ENCODE results near the gene KRT10. TPM values are rescaled to one million over a fixed set of nuclear protein-coding genes. Genes with fewer than 3 reads are reported as not detected.

KRT10 gene
- total RNA-seq, 1 donor from 2014 or later = 25.6 TPM

DNA sequence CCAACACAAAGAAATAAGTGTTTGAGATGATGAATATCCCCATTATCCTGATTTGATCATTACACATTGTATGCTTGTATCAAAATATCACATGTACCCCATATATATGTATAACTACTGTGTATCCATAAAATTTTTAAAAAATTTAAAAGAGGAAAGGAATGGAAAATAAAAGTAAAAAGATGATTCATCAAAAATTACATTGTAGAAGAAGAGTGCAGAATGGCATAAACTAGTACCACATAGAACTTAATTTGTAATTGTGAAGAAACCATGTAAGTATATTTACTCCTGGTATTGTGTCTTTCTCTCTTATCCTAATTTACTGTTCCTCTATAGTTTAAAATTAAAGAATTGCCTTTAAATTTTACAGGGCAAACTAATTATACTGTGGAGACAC, 11.5 kb upstream of the KRT10 start:
- intact Hi-C loops (cut with micrococcal nuclease) = no loop called here

DNA sequence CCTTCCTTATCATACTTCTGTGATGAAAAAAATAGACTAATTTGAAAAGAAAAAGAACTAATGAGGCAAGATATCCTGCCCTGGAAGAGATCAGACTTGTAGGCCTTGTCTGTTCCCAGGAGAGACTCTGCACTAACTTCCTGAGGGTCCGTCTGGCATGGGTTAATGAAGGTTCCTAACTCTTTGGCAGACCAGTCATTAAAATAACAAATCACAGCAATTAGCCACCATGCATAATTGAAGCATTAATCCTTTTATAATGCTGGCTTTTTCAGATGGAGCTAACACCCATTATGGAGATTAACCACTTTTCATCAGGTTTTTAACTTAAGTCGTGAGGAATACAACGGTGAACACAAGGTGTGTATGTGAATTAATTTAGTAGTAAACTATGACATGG, 10.4 kb upstream of the KRT10 start:
- intact Hi-C loops (cut with micrococcal nuclease) = no loop called here

DNA sequence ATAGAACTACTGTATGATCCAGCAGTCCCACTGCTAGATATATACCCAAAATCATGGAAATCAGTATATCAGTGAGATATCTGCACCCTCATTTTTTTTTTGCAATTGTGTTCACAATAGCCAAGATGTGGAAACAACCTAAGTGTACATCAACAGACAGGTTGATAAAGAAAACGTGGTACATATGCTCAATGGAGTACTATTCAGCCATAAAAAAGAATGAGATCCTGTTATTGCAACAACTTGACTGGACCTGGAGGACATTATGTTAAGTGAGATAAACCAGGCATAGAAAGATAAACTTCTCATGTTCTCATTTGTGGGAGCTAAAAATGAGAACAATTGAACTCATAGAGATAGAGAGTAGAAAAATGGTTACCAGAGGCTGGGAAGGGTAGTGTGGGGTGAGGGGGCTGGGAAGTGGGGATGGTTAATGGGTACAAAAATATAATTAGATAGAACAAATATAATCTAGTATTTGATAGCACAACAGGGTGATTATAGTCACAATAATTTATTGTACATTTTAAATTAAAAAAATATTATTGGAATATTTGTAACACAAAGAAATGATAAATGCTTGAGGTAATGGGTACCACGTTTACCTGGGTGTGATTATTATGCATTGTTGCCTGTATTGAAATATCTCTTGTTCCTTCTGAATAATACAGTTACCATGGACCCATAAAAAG, 7.8 kb upstream of the KRT10 start:
- intact Hi-C loops (cut with micrococcal nuclease) = no loop called here

DNA sequence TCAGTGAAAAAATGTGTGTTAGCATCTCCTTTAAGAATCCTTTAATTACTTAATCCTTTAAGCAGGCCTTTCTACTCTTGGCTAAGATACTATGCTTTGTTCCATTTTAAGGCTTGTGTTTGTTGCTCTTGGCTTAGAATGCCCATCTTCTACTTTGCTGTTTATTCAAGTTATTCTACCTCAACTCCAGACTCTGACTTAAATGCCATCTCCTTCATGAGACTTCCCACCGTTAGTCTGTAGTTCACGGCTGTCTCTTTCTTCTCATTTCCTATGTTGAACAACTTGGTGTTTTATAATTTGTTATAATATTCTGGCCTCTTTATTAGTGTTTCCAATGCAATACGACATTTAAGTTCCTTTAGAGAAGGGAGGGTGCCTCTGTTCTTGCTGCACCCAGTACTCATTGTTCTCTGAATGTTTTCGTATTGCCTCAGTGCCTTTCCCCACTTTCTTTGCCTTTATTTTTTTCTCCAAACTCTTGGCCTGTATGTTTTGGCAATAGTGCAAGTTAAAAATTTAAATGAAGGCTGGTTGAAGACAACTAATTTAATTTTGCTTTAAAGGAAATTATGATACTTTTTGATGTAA, 6.1 kb upstream of the KRT10 start:
- intact Hi-C loops (cut with micrococcal nuclease) = no loop called here

DNA sequence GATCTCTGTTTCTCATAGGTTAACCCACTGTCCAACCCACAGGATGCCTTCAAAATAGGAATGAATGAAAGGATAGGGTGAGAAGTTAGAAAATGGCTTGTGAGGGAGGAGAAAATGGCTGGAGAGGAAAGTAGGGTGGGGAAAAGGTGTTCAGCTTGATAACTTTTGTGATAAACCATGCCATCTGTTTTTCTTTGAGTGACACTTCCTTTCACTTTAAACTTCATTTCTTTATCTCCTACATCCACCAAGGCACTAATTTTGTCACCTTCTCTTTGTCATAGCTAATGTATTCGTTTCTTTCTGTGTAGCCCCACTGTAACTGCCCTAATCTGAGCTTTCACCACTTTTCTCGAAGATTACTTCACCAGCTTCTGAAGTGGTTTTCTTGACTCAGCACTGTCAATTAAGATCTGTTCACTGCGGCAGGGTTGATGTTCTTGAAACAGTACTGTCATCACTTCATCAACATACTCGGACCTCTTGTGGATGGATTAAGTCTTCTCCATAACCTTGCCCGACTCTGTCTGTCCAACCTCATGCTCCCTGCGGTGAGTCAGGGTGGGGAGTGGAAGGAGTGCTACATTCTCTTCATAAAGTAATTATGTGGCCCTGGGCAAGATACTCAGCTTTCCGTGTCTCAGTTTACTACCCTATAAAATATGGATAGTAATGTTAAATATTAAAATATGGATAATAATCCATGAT, 5.5 kb upstream of the KRT10 start:
- intact Hi-C loops (cut with micrococcal nuclease) = no loop called here

DNA sequence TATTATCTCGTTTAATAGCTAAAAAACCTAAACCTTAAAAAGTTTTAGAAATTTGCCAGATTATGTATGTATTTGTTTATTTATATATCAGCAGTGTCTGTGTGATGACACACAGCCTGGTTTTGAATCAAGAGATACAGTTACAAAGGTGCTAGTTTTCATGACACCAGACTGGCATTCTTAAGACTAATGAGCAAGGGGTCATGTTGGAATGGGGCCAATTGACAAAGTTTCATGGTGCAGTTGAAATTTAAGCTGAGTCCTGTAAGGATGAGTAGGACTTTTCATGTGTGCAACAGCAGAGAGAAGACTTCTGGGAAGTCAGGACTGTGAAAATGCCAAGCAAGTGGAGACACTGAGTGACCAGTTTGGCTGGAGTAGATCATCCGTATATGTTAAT, 3.2 kb upstream of the KRT10 start:
- intact Hi-C loops (cut with micrococcal nuclease) = no loop called here

DNA sequence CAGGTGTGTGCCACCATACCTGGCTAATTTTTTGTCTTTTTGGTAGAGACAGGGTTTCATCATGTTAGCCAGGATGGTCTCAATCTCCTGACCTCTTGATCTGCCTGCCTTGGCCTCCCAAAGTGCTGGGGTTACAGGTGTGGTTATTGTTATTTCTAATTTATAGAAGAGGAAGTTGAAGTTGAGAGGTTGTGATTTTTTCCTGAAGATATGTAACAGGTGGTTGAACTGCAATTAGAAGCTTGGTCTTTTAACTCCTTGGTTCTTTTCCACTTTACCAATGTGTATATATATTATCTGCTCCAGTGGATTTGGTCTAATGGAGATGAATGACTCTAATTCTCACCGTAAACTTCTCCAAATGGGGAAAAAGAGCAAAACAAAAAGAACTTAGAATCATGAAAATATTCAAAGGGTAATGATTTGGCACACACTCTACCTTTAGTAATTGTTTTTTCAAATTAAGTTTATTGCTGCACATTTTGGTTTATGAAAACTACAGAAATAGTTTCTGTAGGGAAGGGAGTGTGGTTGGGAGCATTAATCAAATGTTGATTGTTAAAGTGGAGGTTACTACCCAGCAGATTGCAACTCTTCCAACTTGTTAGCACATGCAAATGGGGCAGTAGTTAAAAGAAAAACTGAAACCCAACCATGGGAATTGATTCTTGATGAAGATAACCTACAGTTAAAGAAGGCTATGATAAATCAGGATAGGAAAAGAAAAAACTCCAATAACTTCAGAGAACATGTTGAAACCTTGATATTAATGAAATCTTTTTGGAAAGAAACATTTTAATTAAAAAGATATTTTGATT, 1.8 kb upstream of the KRT10 start:
- intact Hi-C loops (cut with micrococcal nuclease) = no loop called here

DNA sequence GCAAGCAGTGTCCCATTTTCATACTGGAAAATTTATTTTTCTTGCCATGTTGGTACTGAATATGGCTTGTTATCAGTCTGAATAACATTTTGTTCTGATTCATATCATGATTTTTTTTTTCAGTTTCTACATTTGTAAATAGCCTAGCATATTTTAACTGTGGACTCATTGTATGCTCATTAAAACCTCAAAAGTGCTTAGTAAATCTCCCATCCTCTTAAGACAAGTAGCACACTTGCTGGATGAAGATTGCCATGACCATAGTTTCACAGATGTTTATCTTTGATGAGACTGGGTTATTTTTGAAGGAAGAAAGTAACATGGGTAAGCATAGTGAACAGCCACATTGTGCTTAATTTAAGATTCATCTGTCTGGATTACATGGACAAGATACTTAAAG, 878 bp downstream of the KRT10 start:
- intact Hi-C loops (cut with micrococcal nuclease) = no loop called here

DNA sequence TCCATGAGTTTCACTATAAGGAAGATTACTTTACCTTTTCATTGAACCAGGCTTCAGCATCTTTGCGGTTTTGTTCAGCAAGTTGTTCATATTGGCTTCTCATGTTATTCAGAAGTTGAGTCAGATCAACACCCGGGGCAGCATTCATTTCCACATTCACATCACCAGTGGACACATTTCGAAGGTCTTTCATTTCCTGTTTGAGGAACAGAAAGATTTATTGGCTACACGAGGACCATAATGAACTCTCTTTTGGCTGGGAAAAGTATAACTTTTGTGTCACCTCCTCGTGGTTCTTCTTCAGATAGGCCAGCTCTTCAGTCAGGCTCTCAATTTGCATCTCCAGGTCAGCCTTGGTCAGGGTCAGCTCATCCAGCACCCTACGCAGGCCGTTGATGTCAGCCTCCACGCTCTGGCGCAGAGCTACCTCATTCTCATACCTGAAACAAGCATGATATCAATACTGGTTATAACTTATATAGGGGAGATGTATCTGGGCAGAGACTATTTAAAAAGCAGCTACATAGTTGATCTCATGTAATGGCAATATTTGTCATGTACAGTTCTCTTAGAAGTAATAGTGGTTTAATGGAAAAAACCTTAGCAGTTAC, 2.1 kb downstream of the KRT10 start:
- intact Hi-C loops (cut with micrococcal nuclease) = no loop called here

DNA sequence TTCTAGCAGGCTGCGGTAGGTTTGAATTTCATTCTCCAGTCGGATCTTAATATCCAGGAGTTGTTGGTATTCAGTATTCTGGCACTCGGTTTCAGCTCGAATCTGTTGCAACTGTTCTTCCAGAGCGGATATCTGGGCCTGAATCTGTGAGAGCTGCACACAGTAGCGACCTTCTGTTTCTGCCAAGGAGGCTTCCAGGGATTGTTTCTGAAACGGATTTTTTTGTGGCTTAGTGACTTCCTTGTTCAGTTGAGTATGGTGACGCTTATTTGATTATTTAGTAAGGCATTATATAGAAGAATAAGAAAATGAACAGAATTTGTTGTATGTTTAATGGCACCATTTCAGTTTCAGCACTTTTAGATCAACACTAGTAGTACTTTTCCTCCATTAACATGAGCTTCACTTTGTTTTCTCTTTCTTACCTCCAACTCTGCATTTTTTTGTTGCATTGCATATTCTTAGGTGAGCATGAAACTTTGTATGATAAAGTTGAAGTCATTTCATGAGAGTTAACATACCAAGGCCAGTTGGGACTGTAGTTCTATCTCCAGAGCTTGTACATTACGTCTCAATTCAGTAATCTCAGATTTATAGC, 2.8 kb downstream of the KRT10 start:
- intact Hi-C loops (cut with micrococcal nuclease) = loop anchor here (2.0 to 5.0 kb wide), 4 partner anchors 171 to 523 kb away; no protein-coding TSS in a partner anchor

DNA sequence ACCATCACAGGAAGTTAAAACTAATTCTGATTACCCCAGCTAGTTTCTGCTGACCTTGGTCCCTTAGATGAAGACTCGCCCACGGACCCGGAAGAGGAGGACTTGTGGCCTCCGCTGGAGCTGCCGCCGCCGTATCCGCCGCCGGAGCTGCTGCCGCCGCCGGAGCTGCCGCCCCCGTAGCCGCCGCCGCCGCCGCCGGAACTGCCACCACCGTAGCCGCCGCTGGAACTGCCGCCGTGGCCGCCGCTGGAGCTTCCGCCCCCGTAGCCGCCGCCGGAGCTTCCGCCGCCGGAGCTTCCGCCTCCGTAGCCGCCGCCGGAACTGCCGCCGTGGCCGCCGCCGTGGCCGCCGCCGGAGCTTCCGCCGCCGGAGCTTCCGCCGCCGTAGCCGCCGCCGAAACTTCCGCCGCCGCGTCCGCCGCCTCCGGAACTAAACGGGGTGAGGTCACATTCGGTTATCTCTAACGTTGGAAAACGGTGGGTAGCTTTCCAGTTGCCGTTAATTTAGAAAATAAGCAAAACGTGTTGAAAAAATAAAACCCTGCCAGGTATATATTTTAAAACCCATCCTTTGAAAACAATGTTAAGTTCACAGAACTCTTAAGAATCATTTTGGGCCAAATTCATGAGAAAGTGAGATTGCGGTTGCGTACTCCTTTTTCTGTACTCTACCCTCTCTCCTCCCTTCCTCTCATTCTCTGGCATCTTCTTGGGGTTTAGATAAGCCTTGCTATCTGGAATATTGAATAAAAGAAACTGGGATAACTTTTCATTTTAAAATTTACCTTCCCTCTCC, 3.5 kb downstream of the KRT10 start:
- intact Hi-C loops (cut with micrococcal nuclease) = loop anchor here (1.0 to 5.0 kb wide), 6 partner anchors 170 to 847 kb away; no protein-coding TSS in a partner anchor

DNA sequence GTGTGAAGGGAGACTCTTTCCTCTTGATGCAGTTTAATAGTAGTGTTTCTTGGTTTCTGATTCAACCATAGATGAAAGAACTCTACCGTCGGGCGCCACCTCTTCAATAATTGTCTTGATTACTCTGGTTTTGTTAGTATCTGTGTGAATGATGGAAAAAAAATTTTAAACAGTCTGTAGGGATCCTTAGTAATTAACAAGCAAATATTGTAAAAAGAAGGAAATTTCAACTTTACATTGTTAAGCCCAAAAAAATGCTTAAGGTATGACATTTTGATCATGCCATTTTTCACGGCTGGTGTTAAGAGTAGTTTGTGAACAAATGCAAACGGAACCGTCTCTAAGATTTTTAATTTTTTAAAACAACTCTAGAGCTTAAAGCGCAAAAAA, 4.1 kb downstream of the KRT10 start:
- intact Hi-C loops (cut with micrococcal nuclease) = loop anchor here (1.0 to 5.0 kb wide), 6 partner anchors 170 to 848 kb away; no protein-coding TSS in a partner anchor

DNA sequence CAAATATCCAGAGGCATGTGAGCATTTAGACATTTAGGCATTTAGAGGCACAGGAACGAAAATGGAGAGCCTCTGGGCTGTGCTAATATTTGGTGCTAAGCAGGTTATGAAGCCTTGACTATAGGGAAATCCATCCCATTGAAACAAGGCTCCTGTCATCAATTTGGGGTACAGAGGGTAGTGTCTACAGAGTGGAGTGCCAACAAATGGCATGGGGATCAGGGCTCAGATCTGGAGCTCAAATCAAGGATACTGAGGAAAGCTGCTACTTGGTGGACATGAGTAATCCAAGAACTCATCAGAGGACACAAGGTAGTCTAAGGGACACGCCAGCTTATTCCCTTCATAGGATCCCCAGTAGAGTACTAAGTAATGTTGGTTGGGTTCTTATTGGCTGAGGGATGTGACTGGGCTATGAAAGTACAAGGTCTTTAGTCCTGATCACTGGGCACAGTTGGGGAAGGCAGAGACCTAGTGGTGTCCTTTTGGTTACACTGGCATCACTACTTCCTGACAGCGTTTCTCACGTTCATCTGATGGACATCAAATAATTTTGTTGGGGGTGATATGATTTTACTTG, 5.2 kb downstream of the KRT10 start:
- intact Hi-C loops (cut with micrococcal nuclease) = loop anchor here (5.0 kb wide), 2 partner anchors 195 to 525 kb away; no protein-coding TSS in a partner anchor

DNA sequence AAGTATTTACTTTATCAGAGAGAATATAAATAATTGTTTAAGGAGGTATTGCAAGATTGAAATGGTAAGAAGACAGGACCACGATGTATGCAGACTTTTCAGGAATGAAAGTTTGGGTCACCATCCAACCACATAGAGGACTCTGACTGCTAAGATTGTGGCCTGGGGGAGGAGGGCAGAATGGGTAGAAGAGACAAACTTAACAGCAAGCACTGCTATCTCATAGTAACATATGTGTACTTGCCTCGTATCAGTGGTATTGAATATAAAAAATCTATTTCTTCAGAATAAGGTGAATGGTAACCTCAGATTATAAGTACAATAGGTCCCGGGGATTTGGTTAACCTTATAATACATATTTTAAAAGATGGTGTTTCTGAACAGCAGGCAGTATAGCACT, 5.8 kb downstream of the KRT10 start:
- intact Hi-C loops (cut with micrococcal nuclease) = loop anchor here (5.0 kb wide), 2 partner anchors 194 to 526 kb away; no protein-coding TSS in a partner anchor

DNA sequence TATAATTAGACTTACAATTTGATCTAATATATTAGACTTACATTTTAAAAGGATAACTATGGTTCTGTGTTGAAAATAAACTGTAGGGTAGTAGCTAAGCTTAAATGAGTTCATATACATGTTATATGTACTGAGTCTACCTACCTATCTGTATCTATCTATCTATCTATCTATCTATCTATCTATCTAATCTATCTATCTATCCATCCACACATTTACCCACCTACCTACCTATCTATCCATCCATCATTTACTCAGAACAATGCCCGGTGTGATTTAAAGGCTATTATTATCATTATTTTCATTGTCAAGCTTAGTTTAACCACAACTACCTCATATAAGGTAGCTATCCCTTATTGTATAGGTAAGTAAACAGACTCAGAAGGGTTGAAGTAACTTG, 7.0 kb downstream of the KRT10 start:
- intact Hi-C loops (cut with micrococcal nuclease) = loop anchor here (5.0 kb wide), 2 partner anchors 193 to 527 kb away; no protein-coding TSS in a partner anchor

DNA sequence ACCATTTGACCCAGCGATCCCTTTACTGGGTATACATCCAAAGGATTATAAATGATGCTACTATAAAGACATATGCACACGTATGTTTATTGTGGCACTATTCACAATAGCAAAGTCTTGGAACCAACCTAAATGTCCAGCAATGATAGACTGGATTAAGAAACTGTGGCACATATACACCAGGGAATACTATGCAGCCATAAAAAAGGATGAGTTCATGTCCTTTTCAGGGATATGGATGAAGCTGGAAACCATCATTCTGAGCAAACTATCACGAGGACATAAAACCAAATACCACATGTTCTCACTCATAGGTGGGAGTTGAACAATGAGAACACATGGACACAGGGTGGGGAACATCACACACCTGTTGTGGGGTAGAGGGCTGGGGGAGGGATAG, 7.8 kb downstream of the KRT10 start:
- intact Hi-C loops (cut with micrococcal nuclease) = loop anchor here (5.0 kb wide), 2 partner anchors 192 to 528 kb away; no protein-coding TSS in a partner anchor

DNA sequence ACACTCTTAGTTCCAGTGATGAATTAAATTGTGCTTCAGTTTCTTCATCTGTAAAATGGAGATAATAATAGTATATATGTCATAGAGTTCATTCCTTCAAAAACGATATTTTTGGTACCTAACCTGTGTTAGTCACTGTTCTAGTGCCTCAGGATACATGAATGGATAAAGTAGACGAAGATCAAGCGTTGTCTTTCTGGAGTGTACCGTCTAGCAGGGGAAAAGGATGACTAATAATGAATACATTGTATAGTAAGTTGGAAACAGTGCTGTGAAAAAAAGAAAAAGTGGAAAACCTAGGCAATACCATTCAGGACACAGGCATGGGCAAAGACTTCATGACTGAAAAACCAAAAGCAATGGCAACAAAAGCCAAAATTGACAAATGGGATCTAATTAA, 8.6 kb downstream of the KRT10 start:
- intact Hi-C loops (cut with micrococcal nuclease) = no loop called here

DNA sequence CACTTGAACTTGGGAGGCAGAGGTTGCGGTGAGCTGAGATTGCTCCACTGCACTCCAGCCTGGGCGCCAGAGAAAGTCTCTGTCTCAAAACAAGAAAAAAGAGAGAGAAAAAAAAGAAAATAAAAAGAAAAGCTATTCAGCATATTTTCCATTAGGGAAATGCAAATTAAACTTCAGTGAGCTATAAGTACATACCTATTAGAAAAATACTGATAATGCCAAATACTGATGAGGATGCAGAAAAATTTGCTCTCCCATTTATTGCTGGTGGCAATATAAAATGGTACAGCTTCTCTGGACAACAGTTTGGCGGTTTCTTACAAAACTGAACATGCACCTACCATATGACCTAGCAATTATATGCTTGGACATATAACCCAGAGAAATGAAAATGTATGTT, 9.8 kb downstream of the KRT10 start:
- intact Hi-C loops (cut with micrococcal nuclease) = no loop called here

DNA sequence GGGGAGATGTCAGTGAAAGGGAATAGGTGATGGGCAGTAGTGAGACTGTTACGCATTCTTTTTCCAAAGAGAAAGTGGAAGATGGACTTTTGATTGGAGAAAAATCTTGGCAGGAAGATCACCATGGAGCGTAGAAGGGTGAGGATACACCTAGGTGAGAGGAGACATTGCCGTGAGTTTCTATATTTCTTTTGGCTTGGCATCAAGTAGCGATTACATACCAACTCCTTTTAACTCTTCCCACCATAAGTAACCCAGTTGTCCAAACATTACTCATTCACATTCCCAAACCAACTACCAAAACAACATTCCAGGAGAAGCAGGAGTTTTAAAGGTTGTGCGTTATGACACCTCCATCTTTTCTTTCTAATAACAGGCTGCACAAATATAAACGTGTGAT, 11.9 kb downstream of the KRT10 start:
- intact Hi-C loops (cut with micrococcal nuclease) = no loop called here
